GM19452 (cell line): Measurements from ENCODE around the gene DDX25.
"Not testable (repeated sequence)": the region's sequence is repeated elsewhere in the genome, so short reads cannot be mapped to it uniquely, and the experiment has no call there.

ENCODE experiments used
- ATAC-seq: cut with Tn5 transposase; IDR thresholded peaks from one replicate; pipeline ENCODE4 v1.9.1; 2021; ENCODE audit not compliant: unreplicated experiment

Gene DDX25

DNA sequence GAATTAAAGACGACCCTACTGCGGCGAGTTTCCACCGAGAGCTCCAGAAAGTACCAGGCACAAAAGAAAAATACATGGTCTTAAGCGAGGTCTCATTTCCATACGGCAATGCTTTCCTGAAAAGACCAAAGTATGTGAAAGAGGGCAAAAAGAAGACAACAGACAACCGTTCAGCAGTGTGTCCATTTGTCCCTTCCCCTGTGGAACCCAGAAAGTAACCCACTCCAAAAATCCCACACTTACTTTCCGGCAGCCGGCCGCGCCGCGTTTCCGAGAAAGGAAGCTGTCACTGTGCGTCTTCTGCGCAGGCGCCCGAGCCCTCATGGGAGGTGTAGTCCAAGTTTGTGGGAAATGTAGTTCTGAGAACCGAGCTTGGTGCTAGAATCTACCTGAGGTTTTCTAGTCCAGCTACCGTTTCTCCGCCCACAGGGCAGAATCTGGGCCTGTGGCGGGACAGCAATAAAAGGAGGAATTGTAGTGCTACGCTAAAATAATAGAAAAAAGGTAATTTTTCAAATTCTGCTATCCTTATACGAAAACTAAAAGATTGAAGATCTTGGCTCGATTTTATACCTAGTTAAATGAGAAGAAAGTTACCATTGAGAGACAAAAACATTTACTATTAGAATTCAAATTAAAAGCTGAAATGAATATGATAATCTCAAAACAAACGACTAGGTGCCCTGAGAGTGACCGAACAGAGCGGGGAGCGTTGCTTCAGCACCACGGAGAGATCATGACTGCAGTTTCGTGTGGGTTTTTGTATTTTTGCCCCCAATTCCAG, 1.2 kb upstream of the DDX25 start, which contains the start of gene PUS3:
PUS3 (minus strand) TSS at position 280 of the 784 bp plus-strand sequence. CDS start 6,922 bp downstream, outside the sequence.
- ATAC-seq: peak; percentile 98

DNA sequence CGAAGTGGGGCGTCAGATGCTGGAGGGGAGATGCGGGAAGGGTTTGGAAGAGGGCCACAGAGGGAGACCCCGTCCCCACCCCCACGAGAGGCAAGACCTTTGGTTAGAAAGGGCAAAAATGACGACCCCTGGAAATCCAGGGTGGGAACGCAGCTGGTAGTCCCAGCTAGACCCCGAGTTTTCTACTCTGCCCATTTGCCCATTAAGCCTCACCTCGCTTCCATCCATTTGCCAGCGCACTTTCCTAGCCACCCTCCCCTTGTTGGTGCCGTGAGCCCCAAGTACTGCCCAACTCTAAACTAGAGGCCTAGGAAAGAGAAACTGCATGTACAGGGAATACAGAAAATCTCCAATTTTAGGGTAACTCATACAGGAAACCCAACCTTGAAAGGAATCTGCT, 370 bp downstream of the DDX25 start:
- no peak for ATAC-seq

DNA sequence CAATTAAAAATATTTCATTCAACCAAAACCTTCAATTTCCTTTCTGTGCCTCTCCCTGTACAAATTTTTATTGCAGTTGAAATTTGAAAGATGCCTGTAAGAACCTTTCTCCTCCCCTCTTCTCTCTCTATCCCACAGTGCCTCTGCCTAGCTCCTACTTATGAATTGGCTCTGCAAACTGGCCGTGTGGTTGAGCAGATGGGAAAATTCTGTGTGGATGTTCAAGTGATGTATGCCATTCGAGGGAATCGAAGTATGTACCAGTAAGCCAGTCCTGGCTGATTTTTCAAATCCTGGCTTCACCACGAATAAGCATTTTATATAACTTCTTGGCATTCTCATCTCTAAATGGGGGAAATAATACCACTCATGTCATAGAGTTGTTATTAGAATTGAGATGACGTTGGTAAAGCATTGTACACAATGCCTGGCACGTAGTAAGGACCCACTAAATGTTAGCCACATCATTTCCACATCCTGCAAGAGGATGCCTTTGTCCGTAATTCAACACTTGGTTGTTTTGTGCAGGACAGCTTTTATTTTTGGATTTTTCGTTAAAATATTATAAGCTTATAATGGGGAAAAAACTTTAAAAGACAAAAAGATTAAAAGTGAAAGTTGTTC, 6.0 kb downstream of the DDX25 start:
- ATAC-seq: no peak

DNA sequence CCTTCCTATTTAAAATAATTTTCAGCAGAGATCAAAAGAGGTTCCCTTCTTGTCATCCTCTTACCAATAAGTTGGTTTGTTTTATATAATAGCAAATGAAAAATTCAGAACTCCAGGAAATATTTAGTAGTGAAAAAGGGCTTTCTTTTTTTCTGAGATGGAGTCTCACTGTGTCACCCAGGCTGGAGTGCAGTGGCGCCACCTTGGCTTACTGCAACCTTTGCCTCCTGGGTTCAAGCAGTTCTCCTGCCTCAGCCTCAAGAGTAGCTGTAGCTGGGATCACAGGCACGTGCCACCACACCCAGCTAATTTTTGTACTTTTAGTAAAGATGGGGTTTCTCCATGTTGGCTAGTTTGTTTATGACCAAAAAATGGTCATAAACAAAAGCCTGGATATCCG, 10.3 kb downstream of the DDX25 start:
- not testable (repeated sequence) for ATAC-seq

DNA sequence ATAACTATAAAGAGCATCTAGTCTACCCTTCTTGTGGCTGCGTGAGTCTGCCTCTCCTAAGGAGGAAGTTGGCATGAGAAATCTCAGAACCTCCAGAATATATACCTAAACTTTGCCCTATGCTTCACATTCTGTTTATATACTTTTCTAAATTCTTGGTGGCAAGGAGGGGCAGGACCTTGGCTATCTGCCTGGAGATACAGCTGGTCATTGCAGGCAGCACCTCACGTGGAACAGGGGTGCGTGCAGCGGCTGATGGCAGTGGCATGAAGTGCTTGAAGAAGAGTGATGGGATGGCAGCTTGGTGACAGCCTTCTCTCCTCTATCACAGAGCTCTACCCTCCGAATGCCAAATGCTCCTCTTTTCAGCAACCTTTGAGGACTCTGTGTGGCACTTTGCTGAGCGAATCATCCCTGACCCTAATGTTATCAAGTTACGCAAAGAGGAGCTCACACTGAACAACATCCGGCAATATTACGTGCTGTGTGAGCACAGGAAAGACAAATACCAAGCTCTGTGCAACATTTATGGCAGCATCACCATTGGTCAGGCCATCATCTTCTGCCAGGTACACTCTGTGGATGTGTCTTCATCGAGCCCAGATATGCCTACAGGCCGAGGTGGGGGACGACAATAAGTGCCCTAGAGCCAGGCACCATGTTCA, 12.5 kb downstream of the DDX25 start:
- ATAC-seq: no peak

DNA sequence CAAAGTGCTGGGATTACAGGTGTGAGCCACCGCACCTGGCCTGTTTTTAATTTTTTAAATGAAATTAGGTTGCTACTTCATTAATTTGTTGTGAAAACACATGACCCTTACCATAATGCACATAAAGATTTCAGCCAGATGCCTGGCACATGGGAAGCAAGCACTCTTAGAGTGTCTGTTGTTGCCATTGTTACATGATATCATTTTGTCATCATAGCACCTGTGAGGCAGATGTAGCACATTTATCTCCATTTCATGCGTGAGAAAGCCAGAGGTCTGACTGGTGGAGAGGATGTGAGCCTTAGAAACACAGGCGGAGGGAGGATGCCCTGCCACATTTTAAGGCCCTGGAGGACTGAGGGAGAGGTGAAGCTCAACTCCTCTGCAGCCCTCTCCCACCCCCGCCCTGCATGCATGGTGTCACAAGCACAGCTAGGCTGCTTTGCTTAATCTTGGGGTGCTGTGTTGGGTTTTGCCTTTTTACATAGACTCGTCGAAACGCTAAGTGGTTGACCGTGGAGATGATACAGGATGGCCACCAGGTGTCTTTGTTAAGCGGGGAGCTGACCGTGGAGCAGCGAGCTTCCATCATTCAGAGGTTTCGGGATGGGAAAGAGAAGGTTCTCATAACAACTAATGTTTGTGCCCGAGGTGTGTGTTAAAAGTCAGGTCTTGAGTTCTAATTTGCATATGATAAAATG, 14.0 kb downstream of the DDX25 start:
- no peak for ATAC-seq

DNA sequence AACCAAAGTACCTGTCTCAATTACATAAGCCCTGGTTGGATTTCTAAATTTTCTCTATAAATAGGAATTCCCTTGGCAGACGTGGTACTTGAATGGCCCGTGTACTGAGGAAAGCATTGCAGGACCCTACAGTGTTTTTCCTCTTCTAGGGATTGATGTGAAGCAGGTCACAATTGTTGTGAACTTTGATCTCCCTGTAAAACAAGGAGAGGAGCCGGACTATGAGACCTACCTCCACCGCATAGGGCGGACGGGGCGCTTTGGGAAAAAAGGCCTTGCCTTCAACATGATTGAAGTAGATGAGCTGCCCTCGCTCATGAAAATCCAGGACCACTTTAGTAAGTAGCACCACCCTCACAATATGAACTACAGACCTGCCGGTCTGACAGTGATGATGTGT, 16.7 kb downstream of the DDX25 start:
- no peak for ATAC-seq

DNA sequence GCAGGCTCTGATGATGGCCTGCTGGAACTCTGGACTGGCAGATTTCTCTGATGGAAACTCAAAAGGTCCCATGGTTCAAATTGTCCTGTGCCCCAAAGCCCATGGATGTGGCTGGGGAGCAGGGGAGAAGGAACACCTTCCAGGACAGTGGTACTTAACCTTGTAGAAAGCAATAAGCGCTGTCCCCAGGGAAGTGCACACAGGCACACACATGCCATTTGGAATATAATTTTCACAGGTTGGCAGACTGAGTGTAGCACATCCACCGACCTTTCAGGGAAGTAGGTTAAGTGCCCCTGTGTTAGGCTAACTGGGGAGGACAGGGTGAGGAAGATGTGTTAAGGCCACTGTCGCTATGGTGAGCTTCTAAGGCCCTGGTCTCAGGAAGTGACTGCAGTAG, 17.8 kb downstream of the DDX25 start:
- ATAC-seq: no peak

DNA sequence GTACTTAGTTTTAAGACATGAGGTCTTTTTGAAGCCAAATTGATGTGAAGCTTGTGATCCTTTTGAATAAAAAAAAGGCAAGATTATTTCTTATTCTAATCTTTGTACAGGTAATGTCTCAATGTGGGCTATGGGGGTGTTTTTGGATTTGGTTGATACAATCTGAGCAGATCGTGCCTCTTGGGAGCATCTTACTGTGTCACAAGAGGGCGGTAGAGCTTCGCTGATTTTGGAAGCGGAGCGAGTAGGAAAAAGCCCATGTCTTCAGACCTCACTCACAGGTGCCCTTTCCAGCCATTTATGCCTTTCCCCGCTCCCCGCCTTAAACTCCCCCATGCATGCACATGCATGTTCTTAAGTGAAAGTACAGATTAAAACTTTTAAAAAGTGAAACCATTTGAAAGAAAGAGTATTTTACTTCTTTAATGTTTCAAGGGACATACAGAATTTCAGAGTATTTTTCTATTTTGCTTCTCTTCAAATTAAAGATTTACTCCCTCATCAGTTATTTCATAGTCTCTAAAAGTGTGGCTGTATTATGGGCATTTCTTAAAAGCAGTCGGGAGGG, 18.8 kb downstream of the DDX25 start:
- ATAC-seq: peak; percentile 53

DNA sequence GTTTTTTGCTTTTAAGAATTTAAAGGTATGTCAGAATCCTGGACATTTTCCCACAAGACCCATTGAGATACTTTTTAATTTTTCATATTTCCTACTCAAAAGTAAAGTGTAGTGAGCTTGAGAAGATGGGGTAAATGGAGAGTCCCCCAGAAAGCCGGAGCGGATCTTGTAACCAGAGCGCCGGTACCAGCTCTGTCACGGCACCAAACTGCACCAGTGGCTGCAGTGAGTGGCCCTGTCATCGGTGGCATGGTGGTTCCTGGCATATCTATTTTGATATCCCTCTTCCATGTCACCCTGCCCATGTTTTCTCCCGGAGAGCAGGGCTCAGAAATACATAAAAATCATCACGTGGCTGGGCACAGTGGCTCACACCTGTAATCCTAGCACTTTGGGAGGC, 19.3 kb downstream of the DDX25 start:
- no peak for ATAC-seq

DNA sequence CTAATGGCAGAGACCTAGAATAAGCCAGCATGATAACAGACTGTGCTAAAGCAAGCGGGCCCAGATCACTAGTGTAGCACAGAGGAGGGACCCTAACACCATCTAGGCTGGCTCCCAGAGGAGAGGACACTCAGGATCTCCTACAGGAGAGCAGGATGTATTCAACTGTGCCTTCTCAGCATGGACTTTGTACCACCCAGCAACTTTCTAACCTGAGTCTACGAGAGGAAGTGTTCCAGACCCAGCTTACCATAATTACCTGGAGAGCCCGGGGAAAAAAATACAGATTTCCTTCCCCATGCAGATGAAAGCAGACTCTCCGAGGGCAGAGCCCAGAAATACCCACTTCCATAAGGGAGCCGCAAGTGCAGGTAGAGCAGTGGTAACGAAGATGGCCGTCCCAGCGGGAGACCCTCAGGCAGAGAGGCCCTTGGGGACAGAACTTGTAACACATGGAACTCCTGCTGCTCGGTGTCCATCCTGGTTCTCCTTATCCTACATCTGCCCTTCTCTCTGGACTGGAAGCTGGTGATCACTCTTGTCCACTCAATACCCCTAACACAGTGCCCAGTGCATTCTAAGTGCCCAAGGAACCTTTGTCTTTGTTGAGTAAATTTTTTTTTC, 20.2 kb downstream of the DDX25 start:
- no peak for ATAC-seq

DNA sequence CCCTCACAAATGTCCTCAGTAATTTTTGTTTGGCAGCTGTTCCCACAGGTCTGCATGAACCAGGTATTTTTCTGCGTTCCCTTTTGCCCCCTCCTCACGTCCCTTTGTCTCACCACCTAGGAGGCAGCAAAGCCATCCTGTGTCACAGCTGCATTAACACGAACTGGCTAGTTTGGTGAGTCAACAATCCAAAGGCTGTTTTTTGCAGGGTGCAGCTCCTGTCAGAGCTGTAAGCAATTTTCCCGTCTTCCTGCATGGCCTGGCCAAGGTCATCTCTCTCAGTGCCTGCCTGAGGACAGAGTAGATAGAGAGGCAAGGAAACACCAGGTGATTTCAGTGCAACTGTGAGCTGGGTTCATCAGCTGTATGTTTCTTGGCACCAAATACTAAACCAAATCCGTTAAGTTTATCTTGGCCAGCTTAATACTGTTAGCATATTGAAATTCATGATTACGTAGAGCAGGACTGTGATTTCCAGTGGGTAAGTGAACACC, 21.0 kb downstream of the DDX25 start:
- ATAC-seq: no peak

DNA sequence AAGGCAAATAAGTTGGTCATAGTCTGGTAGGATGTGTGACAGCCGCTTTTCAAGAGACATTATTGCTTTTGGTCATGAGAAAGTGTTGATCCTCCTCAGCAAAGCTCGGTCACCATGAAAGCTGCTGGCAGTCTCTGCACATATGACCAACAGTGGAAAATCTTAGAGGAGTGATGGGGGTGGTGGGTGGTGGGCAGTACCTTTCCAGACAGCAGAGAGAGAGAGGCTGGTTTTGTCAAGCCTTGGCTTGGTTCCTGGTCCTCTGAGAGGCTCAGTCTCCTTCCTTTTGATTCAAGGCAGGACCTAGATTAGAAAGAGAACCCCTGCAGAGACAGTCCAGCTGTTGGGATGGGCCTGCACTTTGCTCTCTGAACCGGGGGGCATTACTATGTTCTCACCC, 21.5 kb downstream of the DDX25 start:
- ATAC-seq: no peak

DNA sequence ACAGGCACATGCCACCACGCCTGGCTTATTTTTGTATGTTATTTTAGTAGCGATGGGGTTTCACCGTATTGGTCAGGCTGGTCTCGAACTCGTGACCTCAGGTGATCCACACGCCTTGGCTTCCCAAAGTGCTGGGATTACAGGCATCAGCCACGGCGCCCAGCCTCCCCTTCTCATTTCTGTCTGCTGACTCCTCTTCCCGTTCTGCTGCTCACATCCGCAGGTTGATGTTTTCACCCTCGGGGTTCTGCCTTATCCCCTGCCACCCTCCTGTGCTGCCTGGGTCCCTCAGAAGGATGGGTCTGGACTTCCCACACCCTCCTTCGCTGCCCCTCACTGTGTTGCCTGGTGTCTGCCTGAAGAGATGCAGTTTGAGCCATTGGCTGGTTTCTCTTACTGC, 22.4 kb downstream of the DDX25 start:
- ATAC-seq: no peak

DNA sequence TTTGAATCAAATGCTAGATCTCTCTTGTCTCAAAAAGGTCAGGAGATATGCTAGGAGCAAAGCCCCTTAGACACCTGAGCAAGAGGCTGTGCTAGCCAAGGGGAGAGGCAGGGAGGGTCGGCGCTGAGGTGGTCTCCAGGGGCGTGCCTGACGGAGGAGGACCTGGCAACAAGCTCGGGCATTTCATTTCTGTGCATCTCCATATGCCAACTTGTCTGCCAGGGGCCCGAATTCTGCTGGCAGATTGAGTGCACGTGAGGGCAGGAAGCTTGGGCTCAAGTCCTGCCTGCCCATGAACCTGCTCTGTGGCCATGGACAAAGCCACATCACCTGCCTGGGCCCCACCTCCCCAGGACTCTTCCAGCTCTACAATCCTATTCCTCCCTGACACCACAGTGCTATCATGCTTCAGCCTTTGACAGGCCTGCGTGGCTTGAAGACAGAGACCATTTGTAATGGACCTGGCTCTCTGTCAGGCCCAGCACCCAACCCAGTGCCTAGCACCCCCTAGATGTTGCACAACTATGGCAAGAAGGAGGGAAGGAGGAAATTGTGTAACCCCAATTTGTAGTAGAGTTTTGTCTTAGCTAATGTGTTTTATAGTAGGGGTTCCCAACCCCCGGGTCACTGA, 25.3 kb downstream of the DDX25 start:
- ATAC-seq: no peak

DNA sequence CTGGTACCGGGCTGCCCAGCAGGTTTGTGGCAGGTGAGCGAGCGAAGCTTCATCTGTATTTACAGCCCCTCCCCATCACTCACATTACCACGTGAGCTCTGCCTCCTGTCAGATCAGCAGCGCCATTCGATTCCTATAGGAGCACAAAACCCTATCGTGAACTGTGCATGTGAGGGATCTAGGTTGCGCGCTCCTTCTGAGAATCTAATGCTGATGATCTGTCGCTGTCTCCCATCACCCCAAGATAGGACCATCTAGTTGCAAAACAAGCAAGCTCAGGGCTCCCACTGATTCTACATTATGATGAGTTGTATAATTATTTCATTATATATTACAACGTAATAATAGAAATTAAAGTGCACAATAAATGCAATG, 25.8 kb downstream of the DDX25 start:
- ATAC-seq: no peak

DNA sequence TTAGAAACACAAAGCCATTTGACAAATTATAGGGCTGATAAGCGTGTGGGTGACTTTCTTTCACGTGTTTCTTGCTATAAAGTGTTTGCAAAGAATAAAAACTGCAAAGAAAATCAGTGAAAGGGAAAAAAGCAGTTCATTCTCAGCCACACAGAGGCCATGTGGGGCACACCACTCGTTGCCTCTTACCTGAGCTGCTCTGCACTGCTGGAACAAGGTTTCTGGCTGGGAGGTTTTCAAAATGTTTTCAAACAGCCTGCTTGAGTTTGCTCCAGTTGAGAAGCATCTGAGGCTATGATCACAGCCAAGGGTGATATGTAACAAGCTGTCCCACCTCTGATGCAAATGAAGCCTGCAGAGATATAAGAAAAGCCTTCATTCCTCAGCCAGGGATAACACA, 26.8 kb downstream of the DDX25 start:
- no peak for ATAC-seq

DNA sequence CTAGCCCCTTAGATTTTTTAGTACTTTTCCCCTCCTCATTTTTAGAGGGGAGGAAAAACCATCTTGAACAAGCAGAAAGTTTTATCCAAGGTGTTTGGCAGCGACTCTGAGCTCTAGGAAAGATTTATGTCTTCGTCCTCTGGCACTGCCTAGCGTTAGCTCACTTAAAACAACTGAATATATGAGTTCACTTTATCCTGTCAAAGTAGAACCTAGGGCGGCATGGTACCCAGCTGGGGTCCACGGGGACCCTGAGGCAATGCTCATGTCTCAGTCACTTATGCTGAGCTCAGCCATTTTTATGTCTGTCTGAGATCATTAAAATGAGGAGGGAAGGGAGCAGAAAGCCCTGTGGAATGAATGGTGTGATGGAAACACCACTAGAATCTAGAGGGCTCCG, 27.4 kb downstream of the DDX25 start:
- ATAC-seq: no peak

DNA sequence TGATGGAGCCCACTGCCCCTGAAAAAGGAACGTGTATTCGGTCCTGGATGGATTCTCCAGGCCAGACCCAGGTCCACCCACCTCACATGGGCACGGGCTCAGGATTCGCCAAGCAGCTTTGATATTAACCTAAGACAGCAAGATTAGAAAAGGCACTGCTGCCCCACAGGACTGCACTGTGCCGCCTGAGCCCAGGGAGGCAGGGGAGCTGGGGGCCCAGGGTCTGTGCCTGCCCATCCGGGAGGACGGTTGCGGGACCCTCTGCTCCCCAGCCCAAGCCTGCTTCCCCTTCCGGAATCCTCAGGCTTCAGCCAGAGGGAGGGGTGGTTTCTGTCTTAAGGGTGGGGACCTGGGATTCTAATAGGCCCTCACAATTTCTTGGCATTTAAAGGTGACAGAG, 28.0 kb downstream of the DDX25 start:
- no peak for ATAC-seq
